ENCODE measurements around the gene AP4B1. TPM values are rescaled to one million over a fixed set of nuclear protein-coding genes. Genes with fewer than 3 reads are reported as not detected.
"Not testable (repeated sequence)": the region's sequence is repeated elsewhere in the genome, so short reads cannot be mapped to it uniquely, and the experiment has no call there.

Gene AP4B1
- total RNA-seq (20.2 TPM), polyA plus RNA-seq (ENCODE audit: insufficient read depth in 1 of 8, insufficient read length in 8 of 8, low replicate concordance in 1 of 8) (10 to 100 TPM; 18.5 to 34.0 (median 23.3) TPM)
- long read RNA-seq, donor 1, partial matches to known transcripts, result 6 of 7 reads
- long read RNA-seq, donor 1, other reads (novel, unspliced or antisense), result 0 of 7 reads
- long read RNA-seq, donor 2, result 0 reads
- long read RNA-seq, donor 3, partial matches to known transcripts, result 10 of 13 reads
- long read RNA-seq, donor 3, other reads (novel, unspliced or antisense), result 0 of 13 reads
- long read RNA-seq, donor 4, partial matches to known transcripts, result 0 of 1 reads
- long read RNA-seq, donor 4, other reads (novel, unspliced or antisense), result 0 of 1 reads
- long read RNA-seq, donor 5, transcript AP4B1-201 (11 exons, 2,742 nt), result major isoform, 5 of 29 reads
- long read RNA-seq, donor 5, partial matches to known transcripts, result 21 of 29 reads
- long read RNA-seq, donor 5, other reads (novel, unspliced or antisense), result 0 of 29 reads
- long read RNA-seq, donor 6, partial matches to known transcripts, result 0 of 4 reads
- long read RNA-seq, donor 6, other reads (novel, unspliced or antisense), result 0 of 4 reads
- long read RNA-seq, donor 7, partial matches to known transcripts, result 0 of 4 reads
- long read RNA-seq, donor 7, other reads (novel, unspliced or antisense), result 0 of 4 reads
- long read RNA-seq, donor 8, partial matches to known transcripts, result 0 of 2 reads
- long read RNA-seq, donor 8, other reads (novel, unspliced or antisense), result 0 of 2 reads
- long read RNA-seq, donor 9, partial matches to known transcripts, result 5 of 7 reads
- long read RNA-seq, donor 9, other reads (novel, unspliced or antisense), result 0 of 7 reads
- long read RNA-seq, donor 10, partial matches to known transcripts, result 0 of 9 reads
- long read RNA-seq, donor 10, other reads (novel, unspliced or antisense), result 0 of 9 reads
- long read RNA-seq, donor 11, partial matches to known transcripts, result 12 of 13 reads
- long read RNA-seq, donor 11, other reads (novel, unspliced or antisense), result 0 of 13 reads

- Histone ChIP-seq H3K4me3 (ENCODE audit: low read length) (peak within 1 kb of the TSS; percentile 96), H3K27ac (ENCODE audit: low read length) (peak within 1 kb of the TSS; percentile 98), H3K36me3 (ENCODE audit: control insufficient read depth, insufficient read depth, low read length) (peaks cover 36% of the 10 kb centered on the region), H3K4me1 (ENCODE audit: control insufficient read depth, insufficient read depth, low read length) (peaks cover 13% of the 10 kb centered on the region), H3K9me3 (replicated peaks; ENCODE audit: control insufficient read depth, low read depth, low read length) (no peaks in the 10 kb centered on the region), H3K27me3 (ENCODE audit: control insufficient read depth, insufficient read depth, low read length) (no peaks in the 10 kb centered on the region)
- 0% methylated on average over 58 of the region's 67 CpGs for WGBS (ENCODE audit: insufficient coverage)
- peak; percentile 100 for DNase-seq
These were observed at the start of gene AP4B1, which contains the start of gene DCLRE1B for GRCh38 chr1:113904674-113905434. Gene AP4B1 (minus strand): TSS chr1:113904799. CDS start chr1:113904717, 82 bp downstream. Gene DCLRE1B (plus strand): TSS chr1:113905326. CDS start chr1:113905587, 261 bp downstream.

- H3K27ac ChIP-seq (ENCODE audit: low read length), result no peak overlapping the region
- no peaks in the 10 kb centered on the region for H3K9me3 ChIP-seq (replicated peaks; ENCODE audit: control insufficient read depth, low read depth, low read length)
- no peaks in the 10 kb centered on the region for H3K27me3 ChIP-seq (ENCODE audit: control insufficient read depth, insufficient read depth, low read length)
- peaks cover 3% of the 10 kb centered on the region for H3K4me1 ChIP-seq (ENCODE audit: control insufficient read depth, insufficient read depth, low read length)
- H3K36me3 ChIP-seq (ENCODE audit: control insufficient read depth, insufficient read depth, low read length), result peaks cover 7% of the 10 kb centered on the region
- H3K4me3 ChIP-seq (ENCODE audit: low read length), result no peak overlapping the region
- DNase-seq, result no peak
- WGBS (ENCODE audit: insufficient coverage), result no CpG with 5 or more reads among the region's 2 CpGs
These were observed 47.1 kb upstream of the AP4B1 start for GRCh38 chr1:113951719-113952118.

- no CpG with 5 or more reads among the region's 1 CpG for WGBS (ENCODE audit: insufficient coverage)
- peaks cover 3% of the 10 kb centered on the region for H3K36me3 ChIP-seq (ENCODE audit: control insufficient read depth, insufficient read depth, low read length)
These were observed 46.3 kb upstream of the AP4B1 start for GRCh38 chr1:113950908-113951307.

GRCh38 chr1:113949007-113949406, 44.4 kb upstream of the AP4B1 start:
- WGBS (ENCODE audit: insufficient coverage), result 0% methylated on average over 1 of the region's 5 CpGs
- H3K4me1 ChIP-seq (ENCODE audit: control insufficient read depth, insufficient read depth, low read length), result peaks cover 3% of the 10 kb centered on the region
- H3K36me3 ChIP-seq (ENCODE audit: control insufficient read depth, insufficient read depth, low read length), result peaks cover 6% of the 10 kb centered on the region
- no peaks in the 10 kb centered on the region for H3K27me3 ChIP-seq (ENCODE audit: control insufficient read depth, insufficient read depth, low read length)
- H3K4me3 ChIP-seq (ENCODE audit: low read length), result no peak overlapping the region
- no peak overlapping the region for H3K27ac ChIP-seq (ENCODE audit: low read length)
- no peaks in the 10 kb centered on the region for H3K9me3 ChIP-seq (replicated peaks; ENCODE audit: control insufficient read depth, low read depth, low read length)
- DNase-seq, result no peak

More at GRCh38 chr1:113950908-113951307, 46.3 kb upstream of the AP4B1 start:
- DNase-seq, result no peak
- no peaks in the 10 kb centered on the region for H3K9me3 ChIP-seq (replicated peaks; ENCODE audit: control insufficient read depth, low read depth, low read length)
- H3K27me3 ChIP-seq (ENCODE audit: control insufficient read depth, insufficient read depth, low read length), result no peaks in the 10 kb centered on the region
- H3K27ac ChIP-seq (ENCODE audit: low read length), result no peak overlapping the region
- peaks cover 3% of the 10 kb centered on the region for H3K4me1 ChIP-seq (ENCODE audit: control insufficient read depth, insufficient read depth, low read length)
- no peak overlapping the region for H3K4me3 ChIP-seq (ENCODE audit: low read length)

- not testable (repeated sequence) for H3K27me3 ChIP-seq (ENCODE audit: control insufficient read depth, insufficient read depth, low read length); H3K27ac ChIP-seq (ENCODE audit: low read length); H3K9me3 ChIP-seq (replicated peaks; ENCODE audit: control insufficient read depth, low read depth, low read length); H3K4me1 ChIP-seq (ENCODE audit: control insufficient read depth, insufficient read depth, low read length); H3K36me3 ChIP-seq (ENCODE audit: control insufficient read depth, insufficient read depth, low read length); H3K4me3 ChIP-seq (ENCODE audit: low read length); DNase-seq
- WGBS (ENCODE audit: insufficient coverage), result 100% methylated on average over 1 of the region's 4 CpGs
These were observed 43.6 kb upstream of the AP4B1 start for GRCh38 chr1:113948151-113948550.

- Histone ChIP-seq H3K4me3 (ENCODE audit: low read length) (no peak overlapping the region), H3K27ac (ENCODE audit: low read length) (peak overlapping the region; percentile 49), H3K9me3 (replicated peaks; ENCODE audit: control insufficient read depth, low read depth, low read length) (no peaks in the 10 kb centered on the region), H3K36me3 (ENCODE audit: control insufficient read depth, insufficient read depth, low read length) (peaks cover 9% of the 10 kb centered on the region), H3K27me3 (ENCODE audit: control insufficient read depth, insufficient read depth, low read length) (no peaks in the 10 kb centered on the region), H3K4me1 (ENCODE audit: control insufficient read depth, insufficient read depth, low read length) (peaks cover 3% of the 10 kb centered on the region)
- 38% methylated on average over 1 of the region's 3 CpGs for WGBS (ENCODE audit: insufficient coverage)
- no peak for DNase-seq
These were observed 42.9 kb upstream of the AP4B1 start for GRCh38 chr1:113947388-113948107.

GRCh38 chr1:113946678-113947387, 42.2 kb upstream of the AP4B1 start:
- peak overlapping the region; percentile 49 for H3K27ac ChIP-seq (ENCODE audit: low read length)
- no CpG with 5 or more reads among the region's 3 CpGs for WGBS (ENCODE audit: insufficient coverage)
- peaks cover 13% of the 10 kb centered on the region for H3K36me3 ChIP-seq (ENCODE audit: control insufficient read depth, insufficient read depth, low read length)
- no peak for DNase-seq
- H3K9me3 ChIP-seq (replicated peaks; ENCODE audit: control insufficient read depth, low read depth, low read length), result no peaks in the 10 kb centered on the region
- peaks cover 3% of the 10 kb centered on the region for H3K4me1 ChIP-seq (ENCODE audit: control insufficient read depth, insufficient read depth, low read length)
- no peaks in the 10 kb centered on the region for H3K27me3 ChIP-seq (ENCODE audit: control insufficient read depth, insufficient read depth, low read length)
- H3K4me3 ChIP-seq (ENCODE audit: low read length), result no peak overlapping the region

GRCh38 chr1:113946112-113946511, 41.5 kb upstream of the AP4B1 start:
- Histone ChIP-seq H3K27ac (ENCODE audit: low read length) (no peak overlapping the region), H3K9me3 (replicated peaks; ENCODE audit: control insufficient read depth, low read depth, low read length) (no peaks in the 10 kb centered on the region), H3K4me3 (ENCODE audit: low read length) (no peak overlapping the region), H3K27me3 (ENCODE audit: control insufficient read depth, insufficient read depth, low read length) (no peaks in the 10 kb centered on the region), H3K36me3 (ENCODE audit: control insufficient read depth, insufficient read depth, low read length) (peaks cover 15% of the 10 kb centered on the region), H3K4me1 (ENCODE audit: control insufficient read depth, insufficient read depth, low read length) (peaks cover 3% of the 10 kb centered on the region)
- no peak for DNase-seq
- 40% methylated on average over 1 of the region's 1 CpG for WGBS (ENCODE audit: insufficient coverage)

- no peak for DNase-seq
- Histone ChIP-seq H3K9me3 (replicated peaks; ENCODE audit: control insufficient read depth, low read depth, low read length) (no peaks in the 10 kb centered on the region), H3K4me1 (ENCODE audit: control insufficient read depth, insufficient read depth, low read length) (peaks cover 3% of the 10 kb centered on the region), H3K27ac (ENCODE audit: low read length) (no peak overlapping the region), H3K4me3 (ENCODE audit: low read length) (no peak overlapping the region), H3K27me3 (ENCODE audit: control insufficient read depth, insufficient read depth, low read length) (no peaks in the 10 kb centered on the region), H3K36me3 (ENCODE audit: control insufficient read depth, insufficient read depth, low read length) (peaks cover 23% of the 10 kb centered on the region)
- WGBS (ENCODE audit: insufficient coverage), result no CpG with 5 or more reads among the region's 1 CpG
These were observed 40.7 kb upstream of the AP4B1 start for GRCh38 chr1:113945329-113945728.

All from muscle of leg (tissue), 16 donors.